ENCODE data around the gene SH2D6. TPM values are rescaled to one million over a fixed set of nuclear protein-coding genes. Genes with fewer than 3 reads are reported as not detected.

SH2D6 gene
- polyA plus RNA-seq, 3 donors, result not detected

- Histone ChIP-seq H3K9ac (ENCODE audit: insufficient read depth, low read length, poor library complexity, severe bottlenecking) (no peak overlapping the region), H3K79me2 (ENCODE audit: insufficient read depth, low read length) (peaks cover 52% of the 10 kb centered on the region), H3K27me3 (ENCODE audit: control insufficient read depth in 2 of 2, insufficient read depth in 2 of 2, low read length in 2 of 2) (no peaks in the 10 kb centered on the region), H3K27ac (ENCODE audit: low read depth in 1 of 2, low read length in 2 of 2) (peak overlapping the region in 1 of 2 donors; percentile 32), H2AFZ (ENCODE audit: insufficient read depth, low read depth, low read length, poor library complexity, severe bottlenecking) (no peak overlapping the region), H3K4me3 (replicated peaks in 1 of 3; ENCODE audit: low read depth in 2 of 3, low read length in 3 of 3) (no peak overlapping the region), H3K36me3 (replicated peaks in 1 of 2; ENCODE audit: control insufficient read depth in 1 of 2, insufficient read depth in 2 of 2, low read length in 2 of 2) (peaks cover 75 to 82% of the 10 kb centered on the region in 2 donors), H3K9me3 (replicated peaks in 1 of 2; ENCODE audit: control insufficient read depth in 1 of 2, insufficient read depth in 1 of 2, low read length in 2 of 2) (peaks cover 0 to 2% of the 10 kb centered on the region in 2 donors), H3K4me2 (replicated peaks; ENCODE audit: extremely low read depth, low read length, poor library complexity, severe bottlenecking) (no peak overlapping the region), H3K4me1 (ENCODE audit: control insufficient read depth in 1 of 2, insufficient read depth in 2 of 2, low read length in 2 of 2) (peaks cover 11 to 20% of the 10 kb centered on the region in 2 donors), H4K20me1 (ENCODE audit: insufficient read depth, low read length) (peaks cover 38% of the 10 kb centered on the region)
- intact Hi-C loops (cut with micrococcal nuclease), result no loop called here
- Mint-ChIP-seq H3K27me3 (ENCODE audit: low read depth in 3 of 3) (no peaks in the 10 kb centered on the region), H3K36me3 (peaks cover 77 to 87% of the 10 kb centered on the region in 2 donors), H3K9me3 (peaks cover 0 to 8% (median 0%) of the 10 kb centered on the region in 7 donors), H3K4me3 (no peak overlapping the region), H3K27ac (peak overlapping the region in 5 of 7 donors; percentile 31 to 79 (median 38)), H3K4me1 (peaks cover 15% of the 10 kb centered on the region)
- TF ChIP-seq CTCF (IDR thresholded peaks at IDR 0.05), result no peak
- WGBS (ENCODE audit: insufficient coverage), result 96% methylated on average over 8 of the region's 8 CpGs
- no peak for DNase-seq
Measured at GRCh38 chr2:85399183-85399455, 19.4 kb upstream of the SH2D6 start.

- WGBS (ENCODE audit: insufficient coverage), result 96% methylated on average over 4 of the region's 8 CpGs
- intact Hi-C loops (cut with micrococcal nuclease), result loop anchor here in 1 of 2 donors (5.0 to 10.0 kb wide), 2 partner anchors 75 to 152 kb away; partner anchors contain the start of gene TGOLN2
- Histone ChIP-seq H2AFZ (ENCODE audit: insufficient read depth, low read depth, low read length, poor library complexity, severe bottlenecking) (no peak overlapping the region), H3K79me2 (ENCODE audit: insufficient read depth, low read length) (peaks cover 61% of the 10 kb centered on the region), H3K4me3 (replicated peaks in 1 of 3; ENCODE audit: low read depth in 2 of 3, low read length in 3 of 3) (no peak overlapping the region), H3K27me3 (ENCODE audit: control insufficient read depth in 2 of 2, insufficient read depth in 2 of 2, low read length in 2 of 2) (no peaks in the 10 kb centered on the region), H3K4me2 (replicated peaks; ENCODE audit: extremely low read depth, low read length, poor library complexity, severe bottlenecking) (no peak overlapping the region), H4K20me1 (ENCODE audit: insufficient read depth, low read length) (peaks cover 31% of the 10 kb centered on the region), H3K36me3 (replicated peaks in 1 of 2; ENCODE audit: control insufficient read depth in 1 of 2, insufficient read depth in 2 of 2, low read length in 2 of 2) (peaks cover 66 to 72% of the 10 kb centered on the region in 2 donors), H3K9me3 (replicated peaks in 1 of 2; ENCODE audit: control insufficient read depth in 1 of 2, insufficient read depth in 1 of 2, low read length in 2 of 2) (peaks cover 0 to 2% of the 10 kb centered on the region in 2 donors), H3K9ac (ENCODE audit: insufficient read depth, low read length, poor library complexity, severe bottlenecking) (no peak overlapping the region), H3K27ac (ENCODE audit: low read depth in 1 of 2, low read length in 2 of 2) (no peak overlapping the region), H3K4me1 (ENCODE audit: control insufficient read depth in 1 of 2, insufficient read depth in 2 of 2, low read length in 2 of 2) (peaks cover 15 to 25% of the 10 kb centered on the region in 2 donors)
- H3K27ac Mint-ChIP-seq, result peak overlapping the region in 4 of 7 donors; percentile 39 to 79 (median 44)
- no peak overlapping the region for H3K4me3 Mint-ChIP-seq
- no peak for TF ChIP-seq CTCF (IDR thresholded peaks at IDR 0.05)
- H3K36me3 Mint-ChIP-seq, result peaks cover 68 to 78% of the 10 kb centered on the region in 2 donors
- DNase-seq, result no peak
- H3K4me1 Mint-ChIP-seq, result peaks cover 19% of the 10 kb centered on the region
- H3K9me3 Mint-ChIP-seq, result peaks cover 0 to 10% (median 2%) of the 10 kb centered on the region in 7 donors
- no peaks in the 10 kb centered on the region for H3K27me3 Mint-ChIP-seq (ENCODE audit: low read depth in 3 of 3)
Measured at GRCh38 chr2:85400023-85400422, 18.5 kb upstream of the SH2D6 start.

All from CD14-positive monocyte (primary cell).